Liver (tissue), 9 donors: ENCODE results near the gene CATSPERB. TPM values are rescaled to one million over a fixed set of nuclear protein-coding genes. Genes with fewer than 3 reads are reported as not detected.
"Not testable (repeated sequence)": the region's sequence is repeated elsewhere in the genome, so short reads cannot be mapped to it uniquely, and the experiment has no call there.

Experiments
- DNase-seq: peaks from one replicate; pipeline ENCODE4 v3.0.0-alpha.2; 2017; ENCODE audit warnings: low spot score
- H3K27ac ChIP-seq, 2 donors: one replicate each; pipeline ENCODE4 v1.7.0; 2013; ENCODE audit warnings: inconsistent platforms in 2 of 2, low read length in 2 of 2, control low read depth in 1 of 2, low read depth in 1 of 2, mild to moderate bottlenecking in 1 of 2
- H3K27me3 ChIP-seq, 4 donors: one replicate each; pipeline versions ENCODE4 v1.6.1 to v1.7.0; 2013; ENCODE audit warnings: low read length in 3 of 4, inconsistent platforms in 1 of 4, mild to moderate bottlenecking in 1 of 4, moderate library complexity in 1 of 4; ENCODE audit not compliant: control insufficient read depth in 4 of 4, insufficient read depth in 4 of 4
- H3K36me3 ChIP-seq, 4 donors: one replicate each; pipeline versions ENCODE4 v1.6.1 to v1.7.0; 2013; ENCODE audit warnings: low read length in 3 of 4, mild to moderate bottlenecking in 3 of 4, low read depth in 1 of 4, moderate library complexity in 1 of 4; ENCODE audit not compliant: control insufficient read depth in 4 of 4, insufficient read depth in 3 of 4
- H3K4me1 ChIP-seq, 4 donors: one replicate each; pipeline versions ENCODE4 v1.6.1 to v1.7.0; 2013; ENCODE audit warnings: low read length in 3 of 4, mild to moderate bottlenecking in 3 of 4, moderate library complexity in 1 of 4; ENCODE audit not compliant: control insufficient read depth in 4 of 4, insufficient read depth in 4 of 4
- H3K4me3 ChIP-seq, 3 donors: one replicate each; pipeline versions ENCODE4 v1.6.1 to v1.7.0; 2013; ENCODE audit warnings: low read length in 3 of 3, control low read depth in 1 of 3, low read depth in 1 of 3, mild to moderate bottlenecking in 1 of 3
- H3K9ac ChIP-seq, 2 donors: one replicate each; pipeline ENCODE4 v1.7.0; 2013; ENCODE audit warnings: low read length in 2 of 2, mild to moderate bottlenecking in 2 of 2, moderate library complexity in 2 of 2, control low read depth in 1 of 2, low read depth in 1 of 2
- H3K9me3 ChIP-seq, 4 donors: one replicate each; pipeline versions ENCODE4 v1.6.1 to v1.7.0; 2013; ENCODE audit warnings: low read length in 3 of 4; ENCODE audit not compliant: control insufficient read depth in 4 of 4
- EGR1 ChIP-seq, 2 donors: IDR thresholded peaks; 2 replicates each; pipeline ENCODE4 v1.6.1; 2016 to 2018; ENCODE audit warnings: antibody characterized with exemption in 2 of 2, low read depth in 2 of 2
- FOXA1 ChIP-seq: IDR thresholded peaks from 2 replicates; pipeline ENCODE4 v1.6.1; 2016; ENCODE audit warnings: antibody characterized with exemption
- FOXA2 ChIP-seq: IDR thresholded peaks from 2 replicates; pipeline ENCODE4 v1.6.1; 2016; ENCODE audit warnings: antibody characterized with exemption
- GABPA ChIP-seq, 2 donors: IDR thresholded peaks in 1 of 2; conservative IDR thresholded peaks in 1 of 2; 2 replicates each; pipeline ENCODE4 v1.6.1; 2016; ENCODE audit warnings: antibody characterized with exemption in 2 of 2, mild to moderate bottlenecking in 1 of 2, moderate library complexity in 1 of 2
- HNF4A ChIP-seq, 2 donors: conservative IDR thresholded peaks; 2 replicates each; pipeline ENCODE4 v1.6.1; 2016; ENCODE audit warnings: antibody characterized with exemption in 2 of 2, mild to moderate bottlenecking in 2 of 2
- HNF4G ChIP-seq: IDR thresholded peaks from 2 replicates; pipeline ENCODE4 v1.6.1; 2016; ENCODE audit warnings: antibody characterized with exemption
- JUND ChIP-seq, 2 donors: IDR thresholded peaks; 2 replicates each; pipeline ENCODE4 v1.6.1; 2016; ENCODE audit warnings: antibody characterized with exemption in 2 of 2
- NR2F2 ChIP-seq: IDR thresholded peaks from 2 replicates; pipeline ENCODE4 v1.6.1; 2016; ENCODE audit warnings: antibody characterized with exemption
- RAD21 ChIP-seq, 2 donors: IDR thresholded peaks; 2 replicates each; pipeline ENCODE4 v1.6.1; 2016; ENCODE audit warnings: antibody characterized with exemption in 2 of 2, mild to moderate bottlenecking in 2 of 2
- RXRA ChIP-seq, 2 donors: IDR thresholded peaks; 2 replicates each; pipeline ENCODE4 v1.6.1; 2017 to 2018; ENCODE audit warnings: antibody characterized with exemption in 2 of 2, mild to moderate bottlenecking in 1 of 2
- SP1 ChIP-seq: IDR thresholded peaks from 2 replicates; pipeline ENCODE4 v1.6.1; 2018; ENCODE audit warnings: antibody characterized with exemption, mild to moderate bottlenecking
- TAF1 ChIP-seq: conservative IDR thresholded peaks from 2 replicates; pipeline ENCODE4 v1.6.1; 2016; ENCODE audit warnings: antibody characterized with exemption, mild to moderate bottlenecking
- YY1 ChIP-seq: IDR thresholded peaks from 2 replicates; pipeline ENCODE4 v1.6.1; 2016; ENCODE audit warnings: antibody characterized with exemption, mild to moderate bottlenecking
- WGBS: extraction: QIAGEN DNeasy Blood & Tissue Kit; methylation state at CpG from one replicate; pipeline ENCODE4 v1.1.7; 2013; 5-methylcytosine and 5-hydroxymethylcytosine counted together
- polyA plus RNA-seq, 2 donors: library from polyadenylated mRNA; stranded (reverse) in 1 of 2; unstranded in 1 of 2; fragments of 200-250 nt in 1 of 2; fragments of >200 nt in 1 of 2; fragmentation: Nextera tagmentation in 1 of 2; extraction: Ambion mirVana in 1 of 2; gene quantifications; one replicate each; pipeline versions ENCODE4 v1.2.1 to v1.2.3, GENCODE V29; 2013 to 2015
- total RNA-seq, 2 donors: library from RNA; depleted of rRNA; stranded (reverse); fragments of >200 nt; gene quantifications; one replicate each; pipeline ENCODE4 v1.2.3, GENCODE V29; 2014
- TF ChIP-seq, protein P1 (sequence below): IDR thresholded peaks from 2 replicates; pipeline ENCODE4 v1.6.1; 2016; ENCODE audit warnings: antibody characterized with exemption
- TF ChIP-seq, protein P2 (sequence below): IDR thresholded peaks from 2 replicates; pipeline ENCODE4 v1.6.1; 2016; ENCODE audit warnings: antibody characterized with exemption, mild to moderate bottlenecking
- TF ChIP-seq, protein P3 (sequence below): IDR thresholded peaks from 2 replicates; pipeline ENCODE4 v1.6.1; 2016; ENCODE audit warnings: antibody characterized with exemption
- TF ChIP-seq, protein P4 (sequence below): IDR thresholded peaks from 2 replicates; pipeline ENCODE4 v1.6.1; 2016; ENCODE audit warnings: antibody characterized with exemption
- TF ChIP-seq, protein P5 (sequence below): fragments of 150-350 bp; IDR thresholded peaks from 2 replicates; pipeline ENCODE4 v1.5.1; 2017; ENCODE audit warnings: improper control_type of control experiment, low read depth, low read length; ENCODE audit not compliant: missing input control
- donor health status: healthy.
- donor health status: healthy.
- donor health status: healthy.
- donor health status: healthy.
- donor health status: healthy.

The CATSPERB gene
- total and polyA plus RNA-seq, 4 donors = 0.01 to 0.59 (median 0.07) TPM; not detected in 1

DNA sequence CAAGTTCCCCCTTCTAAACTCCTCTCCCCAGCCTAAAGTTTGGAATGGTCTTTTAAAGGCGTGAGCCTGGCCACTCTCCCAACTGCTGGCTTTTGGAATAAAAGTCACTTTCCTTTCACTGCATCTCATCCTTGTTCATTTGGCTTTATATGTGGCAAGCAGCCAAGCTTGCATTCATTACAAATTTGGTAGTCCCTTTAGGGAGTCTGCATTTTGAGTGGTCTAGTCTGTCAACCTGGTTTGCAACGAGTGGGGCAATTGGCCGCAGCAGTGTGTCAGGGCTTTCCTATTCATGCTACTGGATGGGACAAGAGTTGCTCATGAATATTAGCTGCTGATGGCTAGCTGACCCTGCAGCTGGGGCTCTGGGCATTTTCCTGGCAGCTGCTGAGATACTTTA is 57.0 kb downstream of the CATSPERB start:
- Histone ChIP-seq H3K4me1 (no peaks in the 10 kb centered on the region), H3K4me3 (no peak overlapping the region), H3K36me3 (no peaks in the 10 kb centered on the region), H3K27me3 (peaks cover 0 to 2% (median 0%) of the 10 kb centered on the region in 4 donors), H3K9me3 (no peaks in the 10 kb centered on the region), H3K27ac (no peak overlapping the region), H3K9ac (no peak overlapping the region)
- TF ChIP-seq RAD21 (IDR thresholded peaks at IDR 0.05) (no peak), HNF4G (no peak), FOXA1 (no peak)
- 89% methylated on average over 3 of the region's 3 CpGs for WGBS
- DNase-seq = no peak

DNA sequence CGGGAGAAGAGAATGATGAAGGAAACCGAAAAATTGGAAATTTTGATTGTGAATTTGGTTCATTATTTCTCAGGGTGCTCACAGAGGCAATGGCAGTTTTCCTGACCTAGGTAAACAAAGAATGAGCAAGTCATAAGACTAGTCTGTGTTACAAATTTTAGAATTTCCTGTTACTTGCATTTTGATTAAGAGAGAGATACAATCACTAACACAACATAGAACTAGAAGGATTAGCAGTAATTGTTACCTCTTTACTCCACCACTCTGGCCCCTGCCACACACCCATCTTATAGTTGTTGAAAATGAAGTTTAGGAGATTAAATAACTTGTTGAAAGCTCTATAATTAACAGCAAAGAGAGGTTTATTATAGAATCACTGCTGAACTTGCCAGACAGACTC is 62.0 kb downstream of the CATSPERB start:
- H3K9ac ChIP-seq = no peak overlapping the region
- 82% methylated on average over 2 of the region's 2 CpGs for WGBS
- no peak for DNase-seq
- H3K36me3 ChIP-seq = no peaks in the 10 kb centered on the region
- no peaks in the 10 kb centered on the region for H3K4me1 ChIP-seq
- TF ChIP-seq, protein P1, sequence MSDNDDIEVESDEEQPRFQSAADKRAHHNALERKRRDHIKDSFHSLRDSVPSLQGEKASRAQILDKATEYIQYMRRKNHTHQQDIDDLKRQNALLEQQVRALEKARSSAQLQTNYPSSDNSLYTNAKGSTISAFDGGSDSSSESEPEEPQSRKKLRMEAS = no peak
- TF ChIP-seq FOXA2 (no peak), FOXA1 (no peak), HNF4A (conservative IDR thresholded peaks at IDR 0.05) (no peak), YY1 (no peak), JUND (IDR thresholded peaks at IDR 0.05) (no peak), EGR1 (IDR thresholded peaks at IDR 0.05; ENCODE audit: low read depth in 2 of 2) (no peak), GABPA (IDR thresholded peaks at IDR 0.05 in 1 of 2, conservative IDR thresholded peaks at IDR 0.05 in 1 of 2) (no peak), TAF1 (no peak), RXRA (IDR thresholded peaks at IDR 0.05) (no peak), HNF4G (no peak), RAD21 (IDR thresholded peaks at IDR 0.05) (no peak), SP1 (no peak), NR2F2 (no peak)
- TF ChIP-seq, protein P2, sequence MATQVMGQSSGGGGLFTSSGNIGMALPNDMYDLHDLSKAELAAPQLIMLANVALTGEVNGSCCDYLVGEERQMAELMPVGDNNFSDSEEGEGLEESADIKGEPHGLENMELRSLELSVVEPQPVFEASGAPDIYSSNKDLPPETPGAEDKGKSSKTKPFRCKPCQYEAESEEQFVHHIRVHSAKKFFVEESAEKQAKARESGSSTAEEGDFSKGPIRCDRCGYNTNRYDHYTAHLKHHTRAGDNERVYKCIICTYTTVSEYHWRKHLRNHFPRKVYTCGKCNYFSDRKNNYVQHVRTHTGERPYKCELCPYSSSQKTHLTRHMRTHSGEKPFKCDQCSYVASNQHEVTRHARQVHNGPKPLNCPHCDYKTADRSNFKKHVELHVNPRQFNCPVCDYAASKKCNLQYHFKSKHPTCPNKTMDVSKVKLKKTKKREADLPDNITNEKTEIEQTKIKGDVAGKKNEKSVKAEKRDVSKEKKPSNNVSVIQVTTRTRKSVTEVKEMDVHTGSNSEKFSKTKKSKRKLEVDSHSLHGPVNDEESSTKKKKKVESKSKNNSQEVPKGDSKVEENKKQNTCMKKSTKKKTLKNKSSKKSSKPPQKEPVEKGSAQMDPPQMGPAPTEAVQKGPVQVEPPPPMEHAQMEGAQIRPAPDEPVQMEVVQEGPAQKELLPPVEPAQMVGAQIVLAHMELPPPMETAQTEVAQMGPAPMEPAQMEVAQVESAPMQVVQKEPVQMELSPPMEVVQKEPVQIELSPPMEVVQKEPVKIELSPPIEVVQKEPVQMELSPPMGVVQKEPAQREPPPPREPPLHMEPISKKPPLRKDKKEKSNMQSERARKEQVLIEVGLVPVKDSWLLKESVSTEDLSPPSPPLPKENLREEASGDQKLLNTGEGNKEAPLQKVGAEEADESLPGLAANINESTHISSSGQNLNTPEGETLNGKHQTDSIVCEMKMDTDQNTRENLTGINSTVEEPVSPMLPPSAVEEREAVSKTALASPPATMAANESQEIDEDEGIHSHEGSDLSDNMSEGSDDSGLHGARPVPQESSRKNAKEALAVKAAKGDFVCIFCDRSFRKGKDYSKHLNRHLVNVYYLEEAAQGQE = no peak
- TF ChIP-seq, protein P3, sequence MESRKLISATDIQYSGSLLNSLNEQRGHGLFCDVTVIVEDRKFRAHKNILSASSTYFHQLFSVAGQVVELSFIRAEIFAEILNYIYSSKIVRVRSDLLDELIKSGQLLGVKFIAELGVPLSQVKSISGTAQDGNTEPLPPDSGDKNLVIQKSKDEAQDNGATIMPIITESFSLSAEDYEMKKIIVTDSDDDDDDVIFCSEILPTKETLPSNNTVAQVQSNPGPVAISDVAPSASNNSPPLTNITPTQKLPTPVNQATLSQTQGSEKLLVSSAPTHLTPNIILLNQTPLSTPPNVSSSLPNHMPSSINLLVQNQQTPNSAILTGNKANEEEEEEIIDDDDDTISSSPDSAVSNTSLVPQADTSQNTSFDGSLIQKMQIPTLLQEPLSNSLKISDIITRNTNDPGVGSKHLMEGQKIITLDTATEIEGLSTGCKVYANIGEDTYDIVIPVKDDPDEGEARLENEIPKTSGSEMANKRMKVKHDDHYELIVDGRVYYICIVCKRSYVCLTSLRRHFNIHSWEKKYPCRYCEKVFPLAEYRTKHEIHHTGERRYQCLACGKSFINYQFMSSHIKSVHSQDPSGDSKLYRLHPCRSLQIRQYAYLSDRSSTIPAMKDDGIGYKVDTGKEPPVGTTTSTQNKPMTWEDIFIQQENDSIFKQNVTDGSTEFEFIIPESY = no peak
- TF ChIP-seq, protein P4, sequence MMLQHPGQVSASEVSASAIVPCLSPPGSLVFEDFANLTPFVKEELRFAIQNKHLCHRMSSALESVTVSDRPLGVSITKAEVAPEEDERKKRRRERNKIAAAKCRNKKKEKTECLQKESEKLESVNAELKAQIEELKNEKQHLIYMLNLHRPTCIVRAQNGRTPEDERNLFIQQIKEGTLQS = no peak
- TF ChIP-seq, protein P5, sequence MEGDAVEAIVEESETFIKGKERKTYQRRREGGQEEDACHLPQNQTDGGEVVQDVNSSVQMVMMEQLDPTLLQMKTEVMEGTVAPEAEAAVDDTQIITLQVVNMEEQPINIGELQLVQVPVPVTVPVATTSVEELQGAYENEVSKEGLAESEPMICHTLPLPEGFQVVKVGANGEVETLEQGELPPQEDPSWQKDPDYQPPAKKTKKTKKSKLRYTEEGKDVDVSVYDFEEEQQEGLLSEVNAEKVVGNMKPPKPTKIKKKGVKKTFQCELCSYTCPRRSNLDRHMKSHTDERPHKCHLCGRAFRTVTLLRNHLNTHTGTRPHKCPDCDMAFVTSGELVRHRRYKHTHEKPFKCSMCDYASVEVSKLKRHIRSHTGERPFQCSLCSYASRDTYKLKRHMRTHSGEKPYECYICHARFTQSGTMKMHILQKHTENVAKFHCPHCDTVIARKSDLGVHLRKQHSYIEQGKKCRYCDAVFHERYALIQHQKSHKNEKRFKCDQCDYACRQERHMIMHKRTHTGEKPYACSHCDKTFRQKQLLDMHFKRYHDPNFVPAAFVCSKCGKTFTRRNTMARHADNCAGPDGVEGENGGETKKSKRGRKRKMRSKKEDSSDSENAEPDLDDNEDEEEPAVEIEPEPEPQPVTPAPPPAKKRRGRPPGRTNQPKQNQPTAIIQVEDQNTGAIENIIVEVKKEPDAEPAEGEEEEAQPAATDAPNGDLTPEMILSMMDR = no peak
- peaks cover 0 to 2% (median 0%) of the 10 kb centered on the region in 4 donors for H3K27me3 ChIP-seq
- H3K27ac ChIP-seq = no peak overlapping the region
- H3K4me3 ChIP-seq = no peak overlapping the region
- no peaks in the 10 kb centered on the region for H3K9me3 ChIP-seq

DNA sequence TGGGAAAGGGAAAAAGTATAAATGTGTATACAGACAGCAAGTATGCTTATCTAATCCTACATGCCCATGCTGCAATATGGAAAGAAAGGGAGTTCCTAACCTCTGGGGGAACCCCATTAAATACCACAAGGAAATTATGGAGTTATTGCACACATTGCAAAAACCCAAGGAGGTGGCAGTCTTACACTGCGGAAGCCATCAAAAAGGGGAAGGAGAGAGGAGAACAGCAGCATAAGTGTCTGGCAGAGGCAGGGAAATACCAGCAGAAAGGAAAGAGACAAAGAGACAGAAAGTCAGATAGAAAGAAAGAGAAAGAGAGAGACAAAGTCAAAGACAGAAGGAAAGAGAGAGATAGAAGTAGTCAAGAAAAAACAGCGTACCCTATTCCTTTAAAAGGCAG is 64.8 kb downstream of the CATSPERB start:
- WGBS = 90% methylated on average over 2 of the region's 2 CpGs
- H3K9ac ChIP-seq, H3K27ac ChIP-seq, H3K36me3 ChIP-seq, DNase-seq, H3K27me3 ChIP-seq, H3K9me3 ChIP-seq, H3K4me3 ChIP-seq, H3K4me1 ChIP-seq: not testable (repeated sequence)
